Testis (tissue), 2 donors: ENCODE data around the gene FOXL1.

Experiments used
- CTCF ChIP-seq, 3 experiments: fragments of 450-650 bp in 2 of 3; fragments of 200-600 bp in 1 of 3; sonication (generic) in 1 of 3; IDR thresholded peaks; one replicate each; pipeline ENCODE4 v1.5.1; 2016 to 2019; ENCODE audit warnings: antibody characterized with exemption in 3 of 3, mild to moderate bottlenecking in 2 of 3, moderate library complexity in 1 of 3
- POLR2A ChIP-seq: fragments of 450-650 bp; IDR thresholded peaks from one replicate; pipeline ENCODE4 v1.6.1; 2017; ENCODE audit warnings: antibody characterized with exemption, mild to moderate bottlenecking, moderate library complexity

GRCh38 chr16:86577314-86577971, 906 bp upstream of the FOXL1 start:
- TF ChIP-seq CTCF (IDR thresholded peaks at IDR 0.05) (no peak), POLR2A (no peak)
